Measurements from ENCODE around the gene LSM7. TPM values are rescaled to one million over a fixed set of nuclear protein-coding genes. Genes with fewer than 3 reads are reported as not detected.

Gene LSM7
- total RNA-seq, 2 donors from 2014 or later = 99.0 to 185 TPM

DNA sequence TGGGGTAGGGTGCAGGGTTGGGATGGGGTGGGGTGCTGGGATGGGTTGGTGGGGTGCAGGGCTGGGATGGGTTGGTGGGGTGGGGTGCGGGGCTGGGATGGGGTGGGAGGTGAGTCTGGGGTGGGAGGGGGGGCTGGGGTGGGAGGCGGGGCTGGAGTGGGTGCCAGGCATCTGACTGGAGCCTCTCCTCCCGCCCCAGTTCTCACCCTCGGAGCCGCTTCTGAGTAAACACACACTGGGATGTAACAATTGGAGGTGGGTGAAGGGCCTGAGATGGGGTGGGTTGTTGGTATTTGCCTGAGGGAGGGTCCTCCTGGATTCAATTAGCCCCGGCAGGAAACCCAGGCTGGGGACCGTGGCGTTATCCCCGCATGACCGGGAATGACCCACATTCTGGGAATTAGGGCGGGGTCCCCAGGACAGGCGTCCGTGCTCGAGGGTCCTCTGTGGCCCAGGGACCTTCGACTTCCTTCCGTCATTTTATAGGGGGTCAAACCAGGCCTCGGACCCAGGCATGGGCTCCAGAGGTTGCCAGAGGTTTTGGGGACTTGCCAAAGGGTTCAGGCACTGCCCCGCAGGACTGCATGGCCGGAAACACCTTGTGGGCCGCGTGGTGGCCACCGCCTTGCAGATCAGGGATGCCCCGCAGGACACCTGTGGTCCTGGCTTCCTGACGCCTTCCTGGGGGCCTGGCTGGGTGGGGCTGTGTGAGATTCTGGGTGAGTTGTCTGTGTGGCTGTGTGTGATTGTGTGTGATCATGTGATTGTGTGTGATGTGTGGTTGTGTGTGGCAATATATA lies 33.1 kb upstream of the LSM7 start:
- Histone ChIP-seq H3K4me1 (no peaks in the 10 kb centered on the region), H3K9ac (ENCODE audit: low read depth in 2 of 2, low read length in 2 of 2) (no peak overlapping the region), H3K27ac (no peak overlapping the region), H3K36me3 (no peaks in the 10 kb centered on the region), H3K27me3 (peaks cover 21% of the 10 kb centered on the region), H3K4me3 (no peak overlapping the region), H3K9me3 (no peaks in the 10 kb centered on the region)
- intact Hi-C loops (cut with DNase I) = no loop called here
- TF ChIP-seq, protein P1, sequence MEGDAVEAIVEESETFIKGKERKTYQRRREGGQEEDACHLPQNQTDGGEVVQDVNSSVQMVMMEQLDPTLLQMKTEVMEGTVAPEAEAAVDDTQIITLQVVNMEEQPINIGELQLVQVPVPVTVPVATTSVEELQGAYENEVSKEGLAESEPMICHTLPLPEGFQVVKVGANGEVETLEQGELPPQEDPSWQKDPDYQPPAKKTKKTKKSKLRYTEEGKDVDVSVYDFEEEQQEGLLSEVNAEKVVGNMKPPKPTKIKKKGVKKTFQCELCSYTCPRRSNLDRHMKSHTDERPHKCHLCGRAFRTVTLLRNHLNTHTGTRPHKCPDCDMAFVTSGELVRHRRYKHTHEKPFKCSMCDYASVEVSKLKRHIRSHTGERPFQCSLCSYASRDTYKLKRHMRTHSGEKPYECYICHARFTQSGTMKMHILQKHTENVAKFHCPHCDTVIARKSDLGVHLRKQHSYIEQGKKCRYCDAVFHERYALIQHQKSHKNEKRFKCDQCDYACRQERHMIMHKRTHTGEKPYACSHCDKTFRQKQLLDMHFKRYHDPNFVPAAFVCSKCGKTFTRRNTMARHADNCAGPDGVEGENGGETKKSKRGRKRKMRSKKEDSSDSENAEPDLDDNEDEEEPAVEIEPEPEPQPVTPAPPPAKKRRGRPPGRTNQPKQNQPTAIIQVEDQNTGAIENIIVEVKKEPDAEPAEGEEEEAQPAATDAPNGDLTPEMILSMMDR (IDR thresholded peaks at IDR 0.05) = no peak
- no peak for DNase-seq

DNA sequence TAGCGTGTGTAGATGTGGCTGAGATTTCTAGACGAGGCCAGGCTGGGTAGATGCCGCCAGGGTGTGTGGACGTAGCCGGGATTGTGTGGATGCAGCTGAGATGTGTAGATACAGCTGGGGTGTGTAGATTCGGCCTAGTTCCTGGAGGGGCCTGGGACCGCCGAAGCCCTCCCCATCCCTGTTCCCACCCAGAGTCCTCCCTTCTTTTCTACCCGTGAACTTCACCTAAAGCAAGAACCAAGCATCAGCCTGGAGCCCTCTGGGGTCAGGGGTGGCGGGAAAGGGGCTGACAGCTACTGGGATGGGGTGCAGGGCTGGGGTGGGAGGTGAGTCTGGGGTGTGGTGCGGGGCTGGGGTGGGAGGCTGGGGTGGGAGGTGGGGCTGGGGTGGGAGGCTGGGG lies 32.4 kb upstream of the LSM7 start:
- Histone ChIP-seq H3K4me1 (no peaks in the 10 kb centered on the region), H3K9me3 (no peaks in the 10 kb centered on the region), H3K27me3 (peaks cover 21% of the 10 kb centered on the region), H3K36me3 (no peaks in the 10 kb centered on the region), H3K9ac (ENCODE audit: low read depth in 2 of 2, low read length in 2 of 2) (no peak overlapping the region), H3K27ac (no peak overlapping the region), H3K4me3 (no peak overlapping the region)
- TF ChIP-seq, protein P1 (IDR thresholded peaks at IDR 0.05) = no peak
- intact Hi-C loops (cut with DNase I) = no loop called here
- no peak for DNase-seq

DNA sequence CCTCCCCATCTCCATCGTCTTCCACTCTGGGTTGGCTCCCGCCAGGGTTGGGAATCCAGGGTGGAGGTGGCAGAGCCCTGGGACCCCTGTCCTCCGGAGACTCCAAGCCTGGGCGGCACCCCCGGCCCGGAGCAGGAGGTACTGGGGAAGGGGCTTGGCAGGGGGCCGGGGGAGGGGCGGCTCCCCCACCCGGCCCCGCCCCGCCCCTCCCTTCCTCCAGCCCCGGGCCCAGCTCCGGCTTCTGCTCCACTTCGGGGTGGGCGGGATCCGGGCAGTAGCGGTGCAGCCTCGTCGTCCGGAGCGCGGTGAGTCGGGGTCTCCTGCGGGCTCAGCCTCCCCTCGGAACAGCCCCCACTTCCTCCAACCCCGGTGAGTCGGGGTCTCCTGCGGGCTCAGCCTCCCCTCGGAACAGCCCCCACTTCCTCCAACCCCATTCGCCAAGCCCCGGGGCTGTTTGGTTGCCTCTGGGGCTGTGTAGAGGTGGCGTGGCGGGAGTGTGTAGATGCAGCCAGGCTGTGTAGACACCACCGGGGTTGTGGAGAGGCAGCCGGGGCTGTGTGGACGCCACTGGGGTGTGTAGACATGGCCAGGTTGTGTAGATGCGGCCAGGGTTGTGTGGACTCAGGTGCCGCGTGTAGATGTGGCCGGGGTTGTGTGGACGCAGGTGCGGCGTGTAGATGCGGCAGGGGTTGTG lies 31.8 kb upstream of the LSM7 start, which contains the start of gene TMPRSS9:
Gene TMPRSS9, plus strand, starts transcription at position 274 of the 694 bp plus-strand sequence. CDS start 29,521 bp downstream, outside the sequence.
- intact Hi-C loops (cut with DNase I) = no loop called here
- no peaks in the 10 kb centered on the region for H3K36me3 ChIP-seq
- H3K9ac ChIP-seq (ENCODE audit: low read depth in 2 of 2, low read length in 2 of 2) = no peak within 1 kb of the TSS
- peaks cover 21% of the 10 kb centered on the region for H3K27me3 ChIP-seq
- no peaks in the 10 kb centered on the region for H3K9me3 ChIP-seq
- H3K27ac ChIP-seq = no peak within 1 kb of the TSS
- DNase-seq = no peak
- H3K4me3 ChIP-seq = no peak within 1 kb of the TSS
- no peaks in the 10 kb centered on the region for H3K4me1 ChIP-seq
- TF ChIP-seq, protein P1 (IDR thresholded peaks at IDR 0.05) = no peak

DNA sequence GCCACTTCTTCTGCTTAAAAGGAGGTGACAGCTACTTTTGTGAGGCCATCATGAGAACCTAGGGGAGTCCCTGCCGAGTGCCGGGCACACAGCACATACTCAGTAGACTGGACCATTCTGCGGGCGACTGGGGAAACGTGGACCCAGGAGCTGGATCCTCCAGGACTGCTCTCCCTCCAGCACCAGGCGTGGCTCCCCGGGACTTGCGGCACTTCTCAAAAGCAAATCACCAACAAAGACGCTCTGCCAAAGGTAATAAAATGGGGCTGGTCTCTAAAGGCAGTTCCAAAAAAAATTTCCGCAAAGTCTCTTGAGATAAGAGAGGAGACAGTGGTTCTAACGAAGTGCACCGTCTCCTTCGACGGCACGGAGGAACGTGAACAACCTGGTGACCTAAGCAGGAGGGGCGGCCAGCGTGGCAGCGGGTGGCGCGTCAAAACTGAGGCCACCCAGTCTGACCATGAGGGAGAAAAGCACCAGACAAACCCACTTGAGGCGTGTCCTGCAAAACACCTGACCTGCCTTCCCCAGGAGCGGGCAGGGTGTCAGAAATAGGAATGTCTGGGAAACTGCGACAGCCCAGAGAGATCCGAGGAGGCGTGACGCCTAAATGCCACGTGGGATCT lies 30.3 kb upstream of the LSM7 start:
- Histone ChIP-seq H3K4me1 (no peaks in the 10 kb centered on the region), H3K4me3 (no peak overlapping the region), H3K36me3 (no peaks in the 10 kb centered on the region), H3K9me3 (no peaks in the 10 kb centered on the region), H3K27ac (no peak overlapping the region), H3K27me3 (peaks cover 21% of the 10 kb centered on the region), H3K9ac (ENCODE audit: low read depth in 2 of 2, low read length in 2 of 2) (no peak overlapping the region)
- intact Hi-C loops (cut with DNase I) = no loop called here
- TF ChIP-seq, protein P1 (IDR thresholded peaks at IDR 0.05) = no peak
- peak; percentile 58 for DNase-seq

Measured in colonic mucosa (tissue), 4 donors.